GM18505 (cell line): ENCODE measurements around the gene MTREX.

Source experiments
- ATAC-seq: cut with Tn5 transposase; IDR thresholded peaks from one replicate; pipeline ENCODE4 v1.9.1; 2021; ENCODE audit not compliant: unreplicated experiment
- POLR2A ChIP-seq: IDR thresholded peaks from 4 replicates; pipeline ENCODE4 v1.6.1; 2011; ENCODE audit warnings: borderline replicate concordance; ENCODE audit not compliant: insufficient read depth, insufficient read length; ENCODE audit errors: extremely low read depth

Gene MTREX

GRCh38 chr5:55338810-55339243 lies 31.0 kb downstream of the MTREX start:
- TF ChIP-seq POLR2A = no peak
- ATAC-seq = peak; percentile 58

- no peak for ATAC-seq
- TF ChIP-seq POLR2A = no peak
These were observed 35.3 kb downstream of the MTREX start for GRCh38 chr5:55343107-55343506.

GRCh38 chr5:55343609-55344008 lies 35.8 kb downstream of the MTREX start:
- TF ChIP-seq POLR2A = no peak
- ATAC-seq = no peak

- TF ChIP-seq POLR2A = no peak
- no peak for ATAC-seq
These were observed 36.7 kb downstream of the MTREX start for GRCh38 chr5:55344392-55344992.

GRCh38 chr5:55345327-55345726 lies 37.5 kb downstream of the MTREX start:
- ATAC-seq = no peak
- TF ChIP-seq POLR2A = no peak

GRCh38 chr5:55347786-55348185 lies 40.0 kb downstream of the MTREX start:
- TF ChIP-seq POLR2A = no peak
- no peak for ATAC-seq

- no peak for TF ChIP-seq POLR2A
- ATAC-seq = no peak
These were observed 43.0 kb downstream of the MTREX start for GRCh38 chr5:55350754-55351153.

GRCh38 chr5:55356896-55357295 lies 49.1 kb downstream of the MTREX start:
- no peak for TF ChIP-seq POLR2A
- no peak for ATAC-seq

GRCh38 chr5:55360190-55360589 lies 52.4 kb downstream of the MTREX start:
- no peak for ATAC-seq
- no peak for TF ChIP-seq POLR2A

- no peak for TF ChIP-seq POLR2A
- ATAC-seq = no peak
These were observed 56.1 kb downstream of the MTREX start for GRCh38 chr5:55363856-55364255.

GRCh38 chr5:55364537-55365055 lies 56.8 kb downstream of the MTREX start:
- peak; percentile 96 for ATAC-seq
- TF ChIP-seq POLR2A = no peak

GRCh38 chr5:55370291-55370925 lies 62.6 kb downstream of the MTREX start:
- ATAC-seq = no peak
- no peak for TF ChIP-seq POLR2A

GRCh38 chr5:55371145-55371544 lies 63.4 kb downstream of the MTREX start:
- TF ChIP-seq POLR2A = no peak
- ATAC-seq = no peak
